NCI-H748 (cell line): ENCODE data around the gene RNF103.
"Not testable (repeated sequence)": the region's sequence is repeated elsewhere in the genome, so short reads cannot be mapped to it uniquely, and the experiment has no call there.

Source experiments
- DNase-seq: peaks from one replicate; lab custom pipeline; 2025; ENCODE audit not compliant: unreplicated experiment; lab: John Stamatoyannopoulos, UW

The RNF103 gene, protein sequence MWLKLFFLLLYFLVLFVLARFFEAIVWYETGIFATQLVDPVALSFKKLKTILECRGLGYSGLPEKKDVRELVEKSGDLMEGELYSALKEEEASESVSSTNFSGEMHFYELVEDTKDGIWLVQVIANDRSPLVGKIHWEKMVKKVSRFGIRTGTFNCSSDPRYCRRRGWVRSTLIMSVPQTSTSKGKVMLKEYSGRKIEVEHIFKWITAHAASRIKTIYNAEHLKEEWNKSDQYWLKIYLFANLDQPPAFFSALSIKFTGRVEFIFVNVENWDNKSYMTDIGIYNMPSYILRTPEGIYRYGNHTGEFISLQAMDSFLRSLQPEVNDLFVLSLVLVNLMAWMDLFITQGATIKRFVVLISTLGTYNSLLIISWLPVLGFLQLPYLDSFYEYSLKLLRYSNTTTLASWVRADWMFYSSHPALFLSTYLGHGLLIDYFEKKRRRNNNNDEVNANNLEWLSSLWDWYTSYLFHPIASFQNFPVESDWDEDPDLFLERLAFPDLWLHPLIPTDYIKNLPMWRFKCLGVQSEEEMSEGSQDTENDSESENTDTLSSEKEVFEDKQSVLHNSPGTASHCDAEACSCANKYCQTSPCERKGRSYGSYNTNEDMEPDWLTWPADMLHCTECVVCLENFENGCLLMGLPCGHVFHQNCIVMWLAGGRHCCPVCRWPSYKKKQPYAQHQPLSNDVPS

DNA sequence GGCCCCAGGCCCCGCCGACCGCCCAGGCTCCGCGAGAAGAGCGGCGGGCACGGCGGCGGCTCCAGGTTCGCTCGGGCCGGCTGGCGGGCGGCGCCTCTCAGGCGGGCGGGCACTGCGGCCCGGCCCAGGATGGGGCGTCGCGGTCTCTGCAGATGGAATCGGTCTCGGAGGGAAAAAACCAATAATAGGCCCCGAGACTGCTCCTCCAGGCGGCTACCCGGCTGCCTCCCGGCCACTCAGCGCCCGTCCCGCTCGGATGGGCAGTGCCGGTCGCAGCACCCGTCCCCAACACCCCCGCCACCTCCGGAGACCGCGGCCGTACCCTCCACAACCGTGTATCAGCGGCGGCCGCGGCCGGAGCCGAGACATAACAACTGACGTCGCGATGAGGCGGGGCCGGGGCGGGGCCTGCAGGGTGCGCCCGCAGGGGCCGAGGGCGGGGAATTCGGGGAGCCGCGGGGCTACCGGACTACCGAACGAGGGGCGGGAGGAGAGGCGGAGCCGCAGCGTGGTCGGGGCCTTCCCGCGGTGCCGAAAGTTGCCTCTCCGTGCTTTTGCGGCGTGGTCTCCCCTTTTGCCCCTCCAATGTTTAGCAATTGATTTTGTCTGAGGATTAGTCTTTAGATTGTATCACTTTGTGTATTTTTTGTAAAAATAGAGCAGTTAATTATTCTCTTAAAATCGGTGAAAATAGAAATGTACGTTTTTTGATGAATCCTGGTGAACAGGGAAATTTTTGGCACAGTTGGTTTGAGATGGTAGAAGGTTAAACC, at the start of gene RNF103:
RNF103 (minus strand) TSS at position 372 of the 773 bp plus-strand sequence. CDS start 979 bp downstream, outside the sequence.
- peak; percentile 92 for DNase-seq

GRCh38 chr2:86673011-86673410, 49.3 kb upstream of the RNF103 start:
- DNase-seq: no peak

- no peak for DNase-seq
Measured at GRCh38 chr2:86672027-86672545, 48.4 kb upstream of the RNF103 start.

GRCh38 chr2:86671337-86671981, 47.8 kb upstream of the RNF103 start:
- peak; percentile 0 for DNase-seq

GRCh38 chr2:86669323-86669722, 45.7 kb upstream of the RNF103 start:
- not testable (repeated sequence) for DNase-seq

DNA sequence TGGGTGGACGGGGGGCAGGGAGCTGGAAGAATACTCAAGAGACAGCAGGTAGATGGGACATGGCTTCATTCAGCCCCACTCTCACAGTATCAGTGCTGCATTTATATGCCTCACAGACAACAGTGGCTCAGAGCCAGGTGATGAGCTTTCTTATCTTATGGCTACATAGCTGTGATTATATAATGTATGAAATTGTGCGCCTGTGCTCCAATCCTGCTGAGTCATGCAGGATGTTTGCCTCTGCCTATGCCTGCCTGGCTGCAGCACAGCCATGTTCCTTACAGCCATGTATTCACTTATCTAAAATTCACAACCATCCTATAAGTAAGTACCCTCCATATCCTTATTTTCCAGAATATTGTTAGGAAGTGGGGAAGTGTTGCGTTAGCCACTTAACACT, 37.7 kb upstream of the RNF103 start:
- peak; percentile 1 for DNase-seq

DNA sequence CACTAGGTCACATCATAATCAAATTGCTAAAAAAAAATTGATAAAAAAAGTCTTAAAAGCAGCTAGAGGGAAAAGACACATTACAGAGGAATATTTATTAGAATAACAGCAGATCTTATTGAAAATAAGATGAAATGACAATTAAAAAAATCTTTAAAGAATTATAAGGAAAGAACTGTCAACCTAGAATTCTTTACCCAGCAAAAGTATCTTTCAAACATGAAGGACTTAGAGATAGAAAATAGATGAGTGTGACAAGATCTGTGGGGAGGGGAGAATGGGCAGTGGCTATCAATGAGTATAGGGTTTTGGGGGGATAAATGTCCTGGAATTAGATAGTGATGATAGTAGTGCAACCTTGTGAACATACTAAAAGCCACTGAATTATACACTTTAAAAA, 26.5 kb upstream of the RNF103 start:
- no peak for DNase-seq

DNA sequence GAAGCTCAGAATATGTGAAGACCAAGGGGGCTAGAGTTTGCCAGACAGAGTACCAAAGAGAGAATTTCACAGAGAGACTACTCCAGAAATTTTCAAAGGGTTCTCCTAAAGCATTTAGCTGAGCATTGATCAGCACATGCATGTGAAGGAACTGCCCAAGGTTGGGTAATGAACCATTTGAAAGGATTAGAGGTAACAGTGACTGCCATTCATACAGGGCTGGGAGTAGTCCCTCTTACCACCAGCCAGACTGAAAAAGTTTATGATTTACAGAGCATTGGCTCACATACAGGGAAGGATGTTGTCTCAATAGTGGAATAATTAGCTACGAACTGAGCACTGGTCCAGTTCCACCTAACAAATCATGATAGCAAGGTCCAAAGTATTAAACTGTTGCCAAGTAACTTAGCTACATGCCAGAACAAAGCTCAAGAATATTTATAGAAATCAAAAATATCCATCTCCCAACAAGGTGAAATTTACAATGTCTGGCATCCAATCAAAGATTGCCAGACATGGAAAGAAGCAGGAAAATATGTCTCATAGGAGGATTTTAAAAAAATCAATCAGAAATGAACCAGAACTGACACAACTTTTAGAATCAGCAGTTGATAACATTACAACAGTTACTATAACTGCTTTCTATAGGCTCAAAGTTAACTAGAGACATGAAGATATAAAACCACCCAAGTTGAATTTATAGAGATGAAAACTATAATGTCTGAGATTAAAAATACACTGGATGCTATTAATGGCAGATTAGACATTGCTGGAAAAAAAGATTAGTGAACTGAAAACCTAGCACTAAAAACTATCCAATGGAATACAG, 25.7 kb upstream of the RNF103 start:
- no peak for DNase-seq

GRCh38 chr2:86648681-86649080, 25.0 kb upstream of the RNF103 start:
- DNase-seq: no peak

- no peak for DNase-seq
Measured at GRCh38 chr2:86646865-86647264, 23.2 kb upstream of the RNF103 start.

- DNase-seq: no peak
Measured at GRCh38 chr2:86646329-86646728, 22.7 kb upstream of the RNF103 start.

GRCh38 chr2:86645752-86646151, 22.1 kb upstream of the RNF103 start:
- no peak for DNase-seq

GRCh38 chr2:86638712-86639111, 15.0 kb upstream of the RNF103 start:
- no peak for DNase-seq

- DNase-seq: no peak
Measured at GRCh38 chr2:86636842-86637241, 13.2 kb upstream of the RNF103 start.

- no peak for DNase-seq
Measured at GRCh38 chr2:86634352-86634751, 10.7 kb upstream of the RNF103 start.

DNA sequence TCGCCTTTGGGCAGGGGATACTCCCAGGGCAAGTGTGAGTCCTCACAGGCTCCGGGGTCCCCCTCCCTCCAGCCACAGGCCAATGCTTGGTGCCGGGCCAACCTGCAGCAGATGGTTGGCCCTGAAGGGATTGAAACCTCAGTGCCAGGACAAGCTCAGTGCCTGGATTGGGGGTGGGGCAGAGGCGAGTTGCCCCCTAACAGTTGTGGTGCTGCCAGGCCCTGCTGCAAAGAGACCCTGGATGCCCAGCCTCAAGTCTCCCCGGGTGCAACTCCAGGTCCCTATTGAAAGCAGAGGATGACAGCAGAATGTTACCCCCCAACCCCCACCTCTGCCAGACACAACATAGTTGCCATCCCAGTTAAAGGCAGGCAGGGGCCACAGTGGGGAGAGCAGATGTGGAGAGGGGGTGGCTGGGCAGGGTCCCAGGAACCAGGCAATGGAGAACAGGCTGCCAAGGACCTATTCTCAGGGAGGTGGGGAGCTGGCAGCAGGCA, 9.5 kb upstream of the RNF103 start:
- DNase-seq: no peak

DNA sequence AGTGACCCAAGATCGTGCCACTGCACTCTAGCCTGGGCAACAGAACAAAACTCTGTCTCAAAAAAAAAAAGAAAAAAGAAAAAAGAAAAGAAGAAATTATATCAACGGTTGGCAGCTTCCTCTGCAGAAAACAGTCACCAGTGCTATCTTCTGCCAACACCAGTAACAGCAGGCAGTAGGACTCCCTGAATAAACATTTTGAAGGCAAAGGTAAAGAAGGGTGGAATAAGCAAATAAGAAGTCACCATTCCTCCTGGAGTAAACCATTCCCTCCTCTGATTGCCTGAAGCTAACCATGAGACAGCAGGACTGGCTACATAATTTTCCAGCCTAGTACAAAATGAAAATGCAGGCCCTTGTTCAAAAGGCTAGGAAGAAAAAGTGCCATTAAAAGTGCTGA, 9.0 kb upstream of the RNF103 start:
- no peak for DNase-seq

GRCh38 chr2:86631846-86632485, 8.3 kb upstream of the RNF103 start:
- DNase-seq: no peak

GRCh38 chr2:86628091-86628522, 4.4 kb upstream of the RNF103 start:
- DNase-seq: no peak
